Type B pancreatic cell (in vitro differentiated cells): ENCODE data around the gene DDX17. TPM values are rescaled to one million over a fixed set of nuclear protein-coding genes. Genes with fewer than 3 reads are reported as not detected.

Source experiments
- DNase-seq: peaks from one replicate; pipeline ENCODE4 v3.0.0; 2021; ENCODE audit warnings: mixed read lengths; ENCODE audit not compliant: unreplicated experiment; ENCODE audit errors: extremely low spot score
- H3K27ac Mint-ChIP-seq: 2 replicates; pipeline ENCODE4 v1.8.0; 2021; ENCODE audit warnings: mild to moderate bottlenecking, mixed read lengths
- H3K27me3 Mint-ChIP-seq: 2 replicates; pipeline ENCODE4 v1.8.0; 2021; ENCODE audit warnings: mixed read lengths
- H3K36me3 Mint-ChIP-seq: 2 replicates; pipeline ENCODE4 v1.8.0; 2021; ENCODE audit warnings: mixed read lengths
- H3K4me1 Mint-ChIP-seq: one replicate; pipeline ENCODE4 v1.8.0; 2021; ENCODE audit warnings: mixed read lengths; ENCODE audit not compliant: unreplicated experiment
- H3K4me3 Mint-ChIP-seq: 2 replicates; pipeline ENCODE4 v1.8.0; 2021; ENCODE audit warnings: mild to moderate bottlenecking, mixed read lengths
- H3K9me3 Mint-ChIP-seq: 2 replicates; pipeline ENCODE4 v1.8.0; 2021; ENCODE audit warnings: mixed read lengths
- CTCF ChIP-seq: fragments of 200-600 bp; sonication (generic); conservative IDR thresholded peaks from 2 replicates; pipeline ENCODE4 v1.5.0; 2021; ENCODE audit warnings: antibody characterized with exemption, mild to moderate bottlenecking
- total RNA-seq: library from RNA; stranded (reverse); gene quantifications from 2 replicates; pipeline ENCODE4 v1.2.1, GENCODE V29; 2021; ENCODE audit warnings: low replicate concordance

The DDX17 gene
- total RNA-seq, 1 donor from 2014 or later, result 531 TPM

GRCh38 chr22:38524429-38524828 lies 18.3 kb upstream of the DDX17 start:
- H3K36me3 Mint-ChIP-seq, result no peaks in the 10 kb centered on the region
- H3K4me3 Mint-ChIP-seq, result no peak overlapping the region
- H3K27me3 Mint-ChIP-seq, result no peaks in the 10 kb centered on the region
- no peaks in the 10 kb centered on the region for H3K4me1 Mint-ChIP-seq
- H3K9me3 Mint-ChIP-seq, result no peaks in the 10 kb centered on the region
- TF ChIP-seq CTCF, result no peak
- no peak overlapping the region for H3K27ac Mint-ChIP-seq
- no peak for DNase-seq

- H3K9me3 Mint-ChIP-seq, result no peaks in the 10 kb centered on the region
- no peaks in the 10 kb centered on the region for H3K36me3 Mint-ChIP-seq
- H3K4me1 Mint-ChIP-seq, result no peaks in the 10 kb centered on the region
- H3K4me3 Mint-ChIP-seq, result no peak overlapping the region
- no peak overlapping the region for H3K27ac Mint-ChIP-seq
- no peak for TF ChIP-seq CTCF
- no peak for DNase-seq
- H3K27me3 Mint-ChIP-seq, result no peaks in the 10 kb centered on the region
Measured at GRCh38 chr22:38523479-38523878, 17.4 kb upstream of the DDX17 start.

- no peak overlapping the region for H3K27ac Mint-ChIP-seq
- no peak for TF ChIP-seq CTCF
- DNase-seq, result no peak
- H3K36me3 Mint-ChIP-seq, result no peaks in the 10 kb centered on the region
- no peaks in the 10 kb centered on the region for H3K9me3 Mint-ChIP-seq
- H3K4me3 Mint-ChIP-seq, result no peak overlapping the region
- no peaks in the 10 kb centered on the region for H3K27me3 Mint-ChIP-seq
- no peaks in the 10 kb centered on the region for H3K4me1 Mint-ChIP-seq
Measured at GRCh38 chr22:38523029-38523428, 16.9 kb upstream of the DDX17 start.

- no peak for DNase-seq
- Mint-ChIP-seq H3K27me3 (no peaks in the 10 kb centered on the region), H3K9me3 (no peaks in the 10 kb centered on the region), H3K4me1 (no peaks in the 10 kb centered on the region), H3K27ac (no peak overlapping the region), H3K4me3 (no peak overlapping the region), H3K36me3 (no peaks in the 10 kb centered on the region)
- no peak for TF ChIP-seq CTCF
Measured at GRCh38 chr22:38519453-38520250, 13.5 kb upstream of the DDX17 start.

GRCh38 chr22:38518620-38519019 lies 12.5 kb upstream of the DDX17 start:
- no peak for TF ChIP-seq CTCF
- no peaks in the 10 kb centered on the region for H3K9me3 Mint-ChIP-seq
- no peak overlapping the region for H3K4me3 Mint-ChIP-seq
- no peaks in the 10 kb centered on the region for H3K27me3 Mint-ChIP-seq
- no peak overlapping the region for H3K27ac Mint-ChIP-seq
- no peaks in the 10 kb centered on the region for H3K36me3 Mint-ChIP-seq
- no peaks in the 10 kb centered on the region for H3K4me1 Mint-ChIP-seq
- no peak for DNase-seq
